ENCODE data around the gene CYP24A1. TPM values are rescaled to one million over a fixed set of nuclear protein-coding genes. Genes with fewer than 3 reads are reported as not detected.

The CYP24A1 gene
- total and polyA plus RNA-seq, 2 of the 13 experiments (the other 11 are each of a cell fraction or from before 2014, with no cell fraction given), result 9.4 to 32.7 TPM

- TF ChIP-seq SNAPC4 (CRISPR knock-in tag; IDR thresholded peaks at IDR 0.05) (0 out of 2 replicates have a peak, but pooled peaks have one; percentile 30), SATB2 (CRISPR knock-in tag; IDR thresholded peaks at IDR 0.05) (no peak), ARID2 (CRISPR knock-in tag; IDR thresholded peaks at IDR 0.05; ENCODE audit: borderline replicate concordance) (0 out of 2 replicates have a peak, but pooled peaks have one; percentile 64), ARNT2 (CRISPR knock-in tag; IDR thresholded peaks at IDR 0.05; ENCODE audit: low read depth) (peak; percentile 43; the same call in 1 of the 2 replicates), ZNF451 (CRISPR knock-in tag; IDR thresholded peaks at IDR 0.05) (no peak), ZNF577 (CRISPR knock-in tag; IDR thresholded peaks at IDR 0.05; ENCODE audit: borderline replicate concordance, low read depth) (no peak), ZNF138 (CRISPR knock-in tag; IDR thresholded peaks at IDR 0.05; ENCODE audit: low read depth) (no peak), ZBTB4 (CRISPR knock-in tag; IDR thresholded peaks at IDR 0.05; ENCODE audit: borderline replicate concordance) (no peak), JUND (CRISPR knock-in tag; IDR thresholded peaks at IDR 0.05) (peak; percentile 72; the same call in 1 of the 2 replicates), MNT (IDR thresholded peaks at IDR 0.05) (peak; percentile 97), HOMEZ (CRISPR knock-in tag; IDR thresholded peaks at IDR 0.05; ENCODE audit: low read depth) (peak; percentile 79; the same call in 1 of the 2 replicates), RFXAP (CRISPR knock-in tag; IDR thresholded peaks at IDR 0.05; ENCODE audit: borderline replicate concordance) (peak; percentile 27), ZNF343 (CRISPR knock-in tag; IDR thresholded peaks at IDR 0.05) (peak; percentile 7; the same call in 1 of the 2 replicates)
Measured at GRCh38 chr20:54132612-54133433, 41.0 kb downstream of the CYP24A1 start (continued).
